HUES64 (cell line): Measurements from ENCODE around the gene KCTD2.

Experiments used
- H3K27ac ChIP-seq: 2 replicates; pipeline ENCODE4 v1.7.0; 2013; ENCODE audit warnings: low read depth, low read length, inconsistent platforms
- H3K27me3 ChIP-seq: 2 replicates; pipeline ENCODE4 v1.6.1; 2013; ENCODE audit warnings: mild to moderate bottlenecking, low read length; ENCODE audit not compliant: insufficient read depth
- H3K36me3 ChIP-seq: 2 replicates; pipeline ENCODE4 v1.6.1; 2013; ENCODE audit warnings: mild to moderate bottlenecking, low read length; ENCODE audit not compliant: insufficient read depth
- H3K4me1 ChIP-seq: 2 replicates; pipeline ENCODE4 v1.6.1; 2013; ENCODE audit warnings: mild to moderate bottlenecking, low read length, moderate library complexity; ENCODE audit not compliant: insufficient read depth
- H3K4me3 ChIP-seq: 2 replicates; pipeline ENCODE4 v1.5.1; 2013; ENCODE audit warnings: mild to moderate bottlenecking, low read length, moderate library complexity
- H3K9ac ChIP-seq: 2 replicates; pipeline ENCODE4 v1.6.1; 2013; ENCODE audit warnings: mild to moderate bottlenecking, low read depth, low read length
- H3K9me3 ChIP-seq: 2 replicates; pipeline ENCODE4 v1.6.1; 2013; ENCODE audit warnings: low read depth, low read length; ENCODE audit not compliant: insufficient read depth
- WGBS: fragments of 150-250, 120-280 bp; methylation state at CpG from one replicate; pipeline ENCODE4 v1.1.7; 2013; ENCODE audit warnings: missing lambda C conversion rate; 5-methylcytosine and 5-hydroxymethylcytosine counted together

Gene KCTD2

DNA sequence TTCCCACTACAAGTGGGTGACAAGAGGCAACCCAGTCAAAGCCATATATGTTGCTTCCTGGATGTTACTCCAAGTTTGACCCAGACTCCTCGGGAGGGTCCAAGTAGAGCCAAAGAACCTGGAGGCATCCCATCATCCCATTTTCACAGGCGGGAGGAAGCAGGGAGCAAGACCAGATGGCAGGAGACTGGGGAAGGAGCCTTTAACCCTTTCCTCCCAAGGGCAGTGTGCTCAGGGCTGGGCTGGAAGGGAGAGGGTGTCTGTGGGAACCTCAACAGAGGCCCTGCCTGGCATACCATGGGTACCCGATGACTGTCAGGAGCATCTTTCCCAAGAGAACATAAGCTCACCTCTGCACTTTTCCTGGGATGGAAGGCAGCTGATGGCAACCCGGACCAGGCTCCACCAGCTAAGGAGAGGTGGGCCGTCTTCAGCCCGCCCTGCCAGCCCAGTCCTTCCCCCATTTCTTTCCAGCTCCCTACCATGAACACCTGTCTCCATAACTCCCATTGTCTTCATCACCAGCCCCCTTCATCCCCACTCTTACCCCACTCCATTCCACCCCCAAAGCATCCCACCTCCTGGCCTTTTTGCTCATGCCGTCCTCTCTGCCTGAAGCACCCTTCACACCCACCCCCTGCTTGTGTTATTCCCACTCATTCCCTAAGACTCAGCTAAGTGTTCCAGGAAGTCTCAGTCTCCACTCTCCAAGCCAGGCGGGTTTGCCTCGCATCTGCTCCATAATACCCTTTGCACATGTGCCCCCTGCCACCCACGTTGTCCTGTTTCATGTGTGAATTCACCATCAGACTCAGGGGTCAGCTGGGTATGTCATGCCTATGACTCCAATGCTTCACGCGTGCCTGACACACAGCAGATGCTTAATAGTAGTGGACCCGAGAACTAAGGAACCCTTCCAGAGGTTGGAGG, 34.9 kb downstream of the KCTD2 start:
- Histone ChIP-seq H3K36me3 (no peaks in the 10 kb centered on the region), H3K4me1 (peaks cover 13% of the 10 kb centered on the region; the same call in 1 of the 2 replicates), H3K4me3 (no peak overlapping the region), H3K9me3 (no peaks in the 10 kb centered on the region), H3K27me3 (no peaks in the 10 kb centered on the region), H3K9ac (no peak overlapping the region), H3K27ac (no peak overlapping the region)
- 83% methylated on average over 13 of the region's 13 CpGs for WGBS

DNA sequence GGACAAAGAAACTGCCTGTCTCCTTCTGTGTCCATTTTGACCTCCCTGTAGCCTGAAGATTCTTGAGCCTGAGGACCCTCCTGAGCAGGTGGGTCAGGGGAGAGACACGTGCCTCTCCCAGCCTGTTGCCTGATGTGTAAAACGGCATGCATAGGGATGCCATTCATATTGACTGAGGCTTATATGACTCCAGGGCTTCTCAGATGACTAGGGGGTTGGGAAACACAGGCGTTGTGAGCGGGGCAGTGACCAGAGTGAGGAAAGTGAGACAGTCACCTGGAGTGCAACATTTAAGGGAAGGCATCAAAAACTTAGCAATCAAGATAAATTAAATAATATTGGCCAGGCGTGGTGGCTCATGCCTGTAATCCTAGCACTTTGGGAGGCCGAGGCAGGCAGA, 35.7 kb downstream of the KCTD2 start:
- Histone ChIP-seq H3K36me3 (no peaks in the 10 kb centered on the region), H3K9me3 (no peaks in the 10 kb centered on the region), H3K27me3 (no peaks in the 10 kb centered on the region), H3K4me1 (peaks cover 13% of the 10 kb centered on the region; the same call in 1 of the 2 replicates), H3K27ac (no peak overlapping the region), H3K4me3 (no peak overlapping the region), H3K9ac (no peak overlapping the region)
- 56% methylated on average over 6 of the region's 6 CpGs for WGBS

DNA sequence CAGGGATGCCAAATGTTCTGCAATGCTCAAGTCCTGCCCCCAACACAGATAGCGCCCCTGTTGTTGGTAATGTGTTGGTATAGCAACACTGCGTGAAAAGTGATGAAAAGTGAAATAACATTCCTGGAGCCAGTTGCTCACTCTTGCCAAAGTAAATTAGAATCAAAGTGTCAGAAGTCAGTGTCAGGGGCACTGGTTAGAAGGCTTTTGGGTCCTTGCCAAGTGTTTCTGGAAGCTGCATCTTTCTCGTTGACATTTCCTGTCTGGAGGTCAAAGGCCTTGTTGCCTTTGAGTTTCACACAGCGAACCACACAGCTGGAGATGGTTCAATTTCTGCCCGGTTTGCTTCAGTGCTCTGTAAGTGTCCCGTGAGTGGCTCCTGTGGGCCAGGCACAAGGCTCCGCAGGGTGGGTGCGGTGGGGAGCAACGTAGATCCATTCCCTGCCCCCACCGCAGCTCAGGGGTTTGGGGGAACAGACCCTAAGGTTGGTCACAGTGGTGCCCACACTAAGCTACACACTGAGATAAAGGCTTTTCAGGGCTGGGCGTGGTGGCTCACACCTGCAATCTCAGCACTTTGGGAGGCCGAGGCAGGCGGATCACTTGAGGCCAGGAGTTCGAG, 37.1 kb downstream of the KCTD2 start:
- no peaks in the 10 kb centered on the region for H3K27me3 ChIP-seq
- H3K4me1 ChIP-seq = peaks cover 12% of the 10 kb centered on the region
- H3K36me3 ChIP-seq = no peaks in the 10 kb centered on the region
- no peak overlapping the region for H3K4me3 ChIP-seq
- H3K27ac ChIP-seq = no peak overlapping the region
- no peak overlapping the region for H3K9ac ChIP-seq
- H3K9me3 ChIP-seq = no peaks in the 10 kb centered on the region
- 81% methylated on average over 14 of the region's 14 CpGs for WGBS

DNA sequence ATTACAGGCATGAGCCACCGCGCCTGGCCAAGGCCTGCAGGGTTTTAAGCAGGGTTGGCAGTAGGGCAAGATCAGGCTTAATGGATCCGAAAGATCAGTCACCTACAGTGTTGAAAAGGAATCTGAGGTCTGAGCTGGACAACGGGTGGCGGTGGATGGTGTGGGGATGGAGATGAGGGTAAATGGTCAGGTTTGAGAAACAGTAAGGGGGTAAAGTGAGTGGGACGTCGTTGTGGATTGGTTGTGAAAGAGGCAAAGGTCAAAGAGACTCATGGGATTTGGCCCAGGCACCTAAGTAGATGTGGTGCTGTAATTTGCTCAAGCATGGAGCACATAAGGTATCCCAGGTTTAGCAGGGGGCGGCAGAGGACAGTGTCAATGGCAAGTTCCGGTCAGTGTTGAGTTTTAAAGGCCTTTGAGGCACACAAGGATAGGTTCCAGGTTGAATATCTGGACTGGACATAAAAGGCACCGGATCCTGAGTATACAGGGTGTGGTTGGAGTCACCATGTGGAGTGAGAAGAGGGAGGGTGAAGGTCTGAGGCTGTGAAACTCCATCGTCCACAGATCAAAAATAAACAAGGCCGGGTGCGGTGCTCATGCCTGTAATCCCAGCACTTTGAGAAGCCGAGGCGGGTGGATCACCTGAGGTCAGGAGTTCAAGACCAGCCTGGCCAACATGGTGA, 39.6 kb downstream of the KCTD2 start:
- no peaks in the 10 kb centered on the region for H3K36me3 ChIP-seq
- no peak overlapping the region for H3K4me3 ChIP-seq
- H3K27ac ChIP-seq = no peak overlapping the region
- H3K27me3 ChIP-seq = no peaks in the 10 kb centered on the region
- H3K9me3 ChIP-seq = no peaks in the 10 kb centered on the region
- H3K4me1 ChIP-seq = peaks cover 22% of the 10 kb centered on the region
- H3K9ac ChIP-seq = no peak overlapping the region
- WGBS = 85% methylated on average over 15 of the region's 15 CpGs

DNA sequence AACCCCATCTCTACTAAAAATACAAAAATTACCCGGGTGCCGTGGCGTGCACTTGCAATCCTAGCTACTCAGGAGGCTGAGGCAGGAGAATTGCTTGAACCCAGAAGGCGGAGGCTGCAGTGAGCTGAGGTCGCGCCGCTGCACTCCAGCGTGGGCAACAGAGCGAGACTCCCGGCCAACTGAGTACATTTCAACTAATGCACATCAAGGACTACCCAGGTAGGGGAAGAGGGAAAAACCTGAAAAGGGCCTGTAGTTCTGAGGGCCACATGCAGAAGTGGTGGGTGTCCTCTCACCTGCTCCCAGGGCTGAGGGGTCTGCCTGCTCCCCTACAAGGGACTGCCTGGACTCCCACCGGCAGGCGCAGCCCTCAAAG, 40.1 kb downstream of the KCTD2 start:
- Histone ChIP-seq H3K4me1 (peaks cover 23% of the 10 kb centered on the region), H3K9me3 (no peaks in the 10 kb centered on the region), H3K27me3 (no peaks in the 10 kb centered on the region), H3K27ac (peak overlapping the region; percentile 97), H3K4me3 (peak overlapping the region; percentile 84), H3K36me3 (no peaks in the 10 kb centered on the region), H3K9ac (peak overlapping the region; percentile 90)
- WGBS = 53% methylated on average over 12 of the region's 12 CpGs

DNA sequence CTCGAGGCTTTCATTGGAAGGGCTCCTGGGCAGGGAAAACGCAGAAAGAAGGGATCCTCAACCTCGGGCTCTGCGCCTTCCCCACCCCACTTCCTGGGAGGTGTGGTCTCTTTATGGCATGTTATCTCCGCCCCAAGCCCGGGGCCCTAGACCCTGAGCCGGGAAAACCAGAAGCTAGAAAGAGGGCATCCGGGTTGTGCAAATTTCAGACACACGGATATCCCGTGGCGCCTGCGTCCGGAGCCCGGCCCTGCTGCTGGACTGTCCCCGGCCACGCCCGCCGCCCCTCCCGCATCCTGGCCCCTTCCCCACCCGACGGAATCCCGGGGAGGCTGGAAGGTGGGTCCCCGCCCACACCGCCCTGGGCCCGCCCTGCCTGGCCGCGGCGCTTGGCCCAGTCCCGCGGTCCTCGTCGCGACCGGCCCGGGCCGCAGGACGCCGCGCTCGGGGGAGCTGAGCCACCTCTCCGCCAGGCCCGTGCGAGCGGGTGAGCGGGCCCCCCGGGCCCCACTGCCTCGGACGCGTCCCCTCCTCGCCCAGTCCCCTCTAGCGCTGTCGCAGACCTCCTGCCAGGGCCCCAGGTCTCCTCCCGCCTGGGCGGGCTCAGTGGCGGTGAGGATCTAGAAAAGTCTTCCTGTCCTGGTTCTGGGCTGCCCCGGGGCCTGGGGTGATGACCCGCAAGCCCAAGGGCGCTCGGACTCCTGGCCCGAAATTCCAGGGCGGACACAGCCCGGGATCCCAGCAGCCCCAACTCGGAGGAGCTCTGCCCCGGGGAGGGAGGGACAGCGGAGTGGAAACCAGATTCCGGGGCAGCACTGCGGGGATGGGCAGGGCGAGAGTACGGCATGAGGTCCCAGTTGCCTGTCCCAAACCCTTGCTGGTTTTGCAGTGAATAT, 40.8 kb downstream of the KCTD2 start, which contains the start of gene SLC16A5:
SLC16A5 (plus strand) TSS at position 397 of the 896 bp plus-strand sequence. CDS start 5,683 bp downstream, outside the sequence.
- Histone ChIP-seq H3K27ac (peak within 1 kb of the TSS; percentile 97), H3K4me3 (peak within 1 kb of the TSS; percentile 84)

DNA sequence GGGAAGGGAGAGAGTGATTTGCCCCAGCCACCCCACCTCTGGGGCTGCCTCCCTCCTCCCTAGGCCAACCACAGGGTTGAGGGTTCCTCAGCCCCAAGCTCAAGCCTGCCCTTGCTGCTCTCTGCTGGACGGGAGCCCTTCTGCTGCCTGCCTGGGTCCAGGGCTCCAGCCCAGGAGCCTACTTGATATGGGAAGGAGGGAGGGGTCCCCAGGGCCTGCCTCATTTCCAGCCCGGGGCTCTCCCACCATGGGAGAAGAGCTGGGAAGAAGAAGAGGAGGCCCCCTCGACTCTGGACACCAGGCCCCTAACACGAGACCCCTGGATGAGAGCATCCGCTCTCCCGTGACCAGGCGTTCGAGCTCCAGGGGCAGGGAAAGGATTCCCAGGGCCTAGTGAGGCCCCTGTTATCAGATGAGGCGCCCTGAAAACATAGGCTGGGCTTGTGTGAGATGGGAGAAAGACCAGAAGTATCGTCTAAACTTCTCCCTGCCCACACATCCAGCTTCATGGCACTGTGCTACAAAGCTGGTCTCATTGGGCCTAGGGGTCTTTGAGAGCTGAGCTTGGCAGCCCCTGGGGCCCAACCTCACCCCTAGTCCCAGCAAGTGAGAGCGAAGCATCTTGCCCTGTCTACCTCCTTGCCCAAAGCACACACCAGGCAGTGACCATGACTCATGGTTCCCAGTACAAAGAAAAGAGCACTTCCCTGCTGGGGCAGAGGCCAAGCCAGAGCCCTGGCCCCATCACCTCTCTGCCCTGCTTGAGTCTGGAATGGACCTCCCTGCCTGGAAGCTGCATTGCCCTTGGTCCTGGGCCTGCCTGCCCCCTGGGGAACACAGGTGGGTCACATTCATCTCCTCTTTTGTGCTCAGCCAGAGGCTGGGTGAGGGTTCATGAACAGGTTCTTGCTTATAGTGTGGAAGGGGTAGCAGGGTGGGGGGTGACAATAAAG, 41.7 kb downstream of the KCTD2 start:
- Histone ChIP-seq H3K27me3 (no peaks in the 10 kb centered on the region), H3K9ac (peak overlapping the region; percentile 90), H3K4me3 (peak overlapping the region; percentile 84), H3K27ac (peak overlapping the region; percentile 97), H3K36me3 (no peaks in the 10 kb centered on the region), H3K9me3 (no peaks in the 10 kb centered on the region), H3K4me1 (peaks cover 21% of the 10 kb centered on the region)
- WGBS = 65% methylated on average over 11 of the region's 11 CpGs

More for the DNA sequence above, 40.8 kb downstream of the KCTD2 start, which contains the start of gene SLC16A5:
- 1% methylated on average over 69 of the region's 69 CpGs for WGBS
- H3K36me3 ChIP-seq = no peaks in the 10 kb centered on the region
- no peaks in the 10 kb centered on the region for H3K9me3 ChIP-seq
- H3K27me3 ChIP-seq = no peaks in the 10 kb centered on the region
- peak within 1 kb of the TSS; percentile 90 for H3K9ac ChIP-seq
- peaks cover 21% of the 10 kb centered on the region for H3K4me1 ChIP-seq

DNA sequence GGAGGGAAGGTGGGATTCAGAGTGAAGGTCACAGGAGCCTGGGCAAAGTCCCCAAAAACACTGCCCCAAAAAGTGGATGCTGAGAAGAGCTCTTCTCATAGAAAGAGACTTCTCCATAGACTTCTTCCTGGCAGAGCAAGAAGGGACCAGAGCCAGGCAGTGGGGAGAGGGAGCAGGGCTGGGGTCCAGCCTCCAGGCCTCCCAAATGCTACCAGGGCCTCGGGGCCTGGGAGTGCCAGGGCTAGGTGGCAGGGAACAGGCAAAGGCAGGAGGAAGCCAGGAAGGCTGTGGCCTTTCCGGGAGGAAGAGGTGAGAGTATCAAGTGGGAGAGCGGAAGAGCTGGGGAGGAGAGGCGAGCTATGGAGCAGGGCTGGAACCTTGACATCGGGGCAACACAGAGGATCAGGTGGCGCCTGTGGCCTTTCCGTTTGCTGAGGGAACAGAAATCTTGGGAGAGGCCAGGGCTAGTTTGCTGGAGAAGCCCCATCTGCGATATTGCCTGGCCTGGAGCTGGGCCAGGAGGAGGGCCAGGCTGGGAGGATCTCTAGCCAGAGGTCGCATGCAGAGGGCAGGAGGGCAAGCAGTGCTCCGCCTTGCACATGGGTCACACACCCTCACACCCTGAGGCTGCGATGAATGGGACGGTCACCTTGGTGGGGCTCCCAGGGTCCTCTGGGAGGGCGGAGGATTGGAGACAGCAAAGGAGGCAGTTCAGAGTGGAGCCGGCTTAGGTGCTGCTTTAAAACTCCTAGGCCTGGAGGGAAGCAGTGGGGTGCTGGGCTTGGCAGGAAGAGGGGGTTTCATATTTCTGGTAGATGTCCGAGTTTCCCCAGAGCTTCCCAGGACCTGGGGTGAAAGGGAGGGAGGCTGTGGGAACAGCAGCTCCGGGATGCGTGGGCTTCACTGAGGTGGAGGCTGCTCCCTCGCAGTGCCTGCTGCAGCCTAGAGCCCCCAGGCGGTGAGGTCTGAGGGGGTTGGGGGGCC, 44.1 kb downstream of the KCTD2 start:
- no peaks in the 10 kb centered on the region for H3K36me3 ChIP-seq
- H3K4me3 ChIP-seq = no peak overlapping the region
- H3K9ac ChIP-seq = peak overlapping the region; percentile 43; the same call in 1 of the 2 replicates
- H3K27me3 ChIP-seq = no peaks in the 10 kb centered on the region
- WGBS = 70% methylated on average over 19 of the region's 19 CpGs
- peaks cover 21% of the 10 kb centered on the region for H3K4me1 ChIP-seq
- peak overlapping the region; percentile 51 for H3K27ac ChIP-seq
- H3K9me3 ChIP-seq = no peaks in the 10 kb centered on the region

DNA sequence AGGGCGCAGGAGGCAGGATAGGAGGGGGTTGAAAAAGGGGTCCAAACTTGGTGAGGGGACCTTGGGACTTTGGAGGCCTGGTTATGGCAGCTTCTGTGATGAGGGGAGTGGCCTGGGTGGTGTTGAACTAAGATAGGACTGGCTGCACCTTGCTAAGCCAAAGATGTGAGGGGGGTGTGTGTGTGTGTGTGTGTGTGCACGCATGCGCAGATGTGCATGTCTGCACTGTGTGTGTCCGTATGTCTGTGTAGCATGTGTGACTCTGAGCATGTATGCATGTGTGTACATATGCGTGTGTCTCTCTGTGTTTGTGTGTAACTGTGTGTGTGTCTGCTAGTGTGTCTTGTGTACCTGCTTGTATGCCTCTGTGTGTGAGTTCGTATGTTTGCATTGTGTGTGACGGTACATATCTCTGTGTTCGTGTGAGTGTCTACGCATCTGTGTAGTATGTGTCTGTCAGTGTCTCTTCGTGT, 44.9 kb downstream of the KCTD2 start:
- Histone ChIP-seq H3K9ac (no peak overlapping the region), H3K4me3 (no peak overlapping the region), H3K4me1 (peaks cover 21% of the 10 kb centered on the region), H3K36me3 (no peaks in the 10 kb centered on the region), H3K27ac (no peak overlapping the region), H3K9me3 (no peaks in the 10 kb centered on the region), H3K27me3 (no peaks in the 10 kb centered on the region)
- 84% methylated on average over 10 of the region's 10 CpGs for WGBS
